ENCODE measurements around the gene APOBEC3G. TPM values are rescaled to one million over a fixed set of nuclear protein-coding genes. Genes with fewer than 3 reads are reported as not detected.
A peak's percentile ranks its signal among the peaks of the same experiment; 100 is the strongest.
"Not testable (repeated sequence)": the region's sequence is repeated elsewhere in the genome, so short reads cannot be mapped to it uniquely, and the experiment has no call there.

APOBEC3G gene
- total RNA-seq, 1 experiment from 2014 or later, result 9.5 TPM

DNA sequence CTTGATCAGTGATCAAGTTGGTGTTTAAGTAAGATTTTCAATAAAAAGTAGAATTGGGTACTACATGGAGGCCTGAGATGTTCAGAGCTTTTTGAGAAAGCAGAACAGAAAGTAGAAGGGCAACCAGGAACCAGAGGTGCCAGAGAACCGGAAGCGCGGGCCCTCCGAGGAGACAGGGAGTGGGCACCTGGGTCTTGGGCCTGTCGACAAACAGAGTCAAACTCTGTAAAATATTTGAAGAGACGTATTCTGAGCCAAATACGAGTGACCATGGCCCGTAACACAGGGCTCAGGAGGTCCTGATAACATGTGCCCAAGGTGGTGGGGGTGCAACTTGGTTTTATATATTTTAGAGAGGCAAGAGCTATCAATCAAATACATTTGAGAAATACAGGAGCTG, 13.2 kb upstream of the APOBEC3G start:
- H2AFZ ChIP-seq; H3K4me3 ChIP-seq; H3K79me2 ChIP-seq (ENCODE audit: low read depth); H3K27me3 ChIP-seq (ENCODE audit: insufficient read depth, low read depth); POLR2A ChIA-PET (ENCODE audit: unreplicated experiment); H3K9me2 ChIP-seq (ENCODE audit: insufficient read depth); H3K9me3 ChIP-seq (ENCODE audit: insufficient read depth, low read depth); BruUV-seq (replicated peaks); DNase-seq; H3K4me2 ChIP-seq; intact Hi-C loops (cut with micrococcal nuclease; ENCODE audit: unreplicated experiment); H3K36me3 ChIP-seq (ENCODE audit: low read depth); H4K20me1 ChIP-seq (ENCODE audit: insufficient read depth): not testable (repeated sequence)
- Histone ChIP-seq H3F3A (ENCODE audit: insufficient read depth, low read depth) (peaks cover 51% of the 10 kb centered on the region), H3K4me1 (replicated peaks; ENCODE audit: insufficient read depth) (peaks cover 68% of the 10 kb centered on the region), H3K27ac (peak overlapping the region; percentile 99)
- CTCF ChIA-PET, result interaction anchor here (0.6 kb wide), 1 partner anchor 15 kb away, joined by 3 read pairs; no protein-coding TSS in a partner anchor

GRCh38 chr22:39066442-39067276, 10.4 kb upstream of the APOBEC3G start:
- BruUV-seq (replicated peaks); H3K79me2 ChIP-seq (ENCODE audit: low read depth); H2AFZ ChIP-seq; H3K9me3 ChIP-seq (ENCODE audit: insufficient read depth, low read depth); H3K9me2 ChIP-seq (ENCODE audit: insufficient read depth); H3K36me3 ChIP-seq (ENCODE audit: low read depth); POLR2A ChIA-PET (ENCODE audit: unreplicated experiment); H3K27me3 ChIP-seq (ENCODE audit: insufficient read depth, low read depth); H4K20me1 ChIP-seq (ENCODE audit: insufficient read depth): not testable (repeated sequence)
- peaks cover 70% of the 10 kb centered on the region for H3F3A ChIP-seq (ENCODE audit: insufficient read depth, low read depth)
- peak overlapping the region; percentile 89 for H3K4me2 ChIP-seq
- peak overlapping the region; percentile 29; the same call in 1 of the 2 replicates for H3K4me3 ChIP-seq
- H3K27ac ChIP-seq, result peak overlapping the region; percentile 99
- TF ChIP-seq, protein P1, sequence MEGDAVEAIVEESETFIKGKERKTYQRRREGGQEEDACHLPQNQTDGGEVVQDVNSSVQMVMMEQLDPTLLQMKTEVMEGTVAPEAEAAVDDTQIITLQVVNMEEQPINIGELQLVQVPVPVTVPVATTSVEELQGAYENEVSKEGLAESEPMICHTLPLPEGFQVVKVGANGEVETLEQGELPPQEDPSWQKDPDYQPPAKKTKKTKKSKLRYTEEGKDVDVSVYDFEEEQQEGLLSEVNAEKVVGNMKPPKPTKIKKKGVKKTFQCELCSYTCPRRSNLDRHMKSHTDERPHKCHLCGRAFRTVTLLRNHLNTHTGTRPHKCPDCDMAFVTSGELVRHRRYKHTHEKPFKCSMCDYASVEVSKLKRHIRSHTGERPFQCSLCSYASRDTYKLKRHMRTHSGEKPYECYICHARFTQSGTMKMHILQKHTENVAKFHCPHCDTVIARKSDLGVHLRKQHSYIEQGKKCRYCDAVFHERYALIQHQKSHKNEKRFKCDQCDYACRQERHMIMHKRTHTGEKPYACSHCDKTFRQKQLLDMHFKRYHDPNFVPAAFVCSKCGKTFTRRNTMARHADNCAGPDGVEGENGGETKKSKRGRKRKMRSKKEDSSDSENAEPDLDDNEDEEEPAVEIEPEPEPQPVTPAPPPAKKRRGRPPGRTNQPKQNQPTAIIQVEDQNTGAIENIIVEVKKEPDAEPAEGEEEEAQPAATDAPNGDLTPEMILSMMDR (conservative IDR thresholded peaks at IDR 0.05), result 0 out of 2 replicates have a peak, but pooled peaks have one; percentile 18
- peaks cover 88% of the 10 kb centered on the region for H3K4me1 ChIP-seq (replicated peaks; ENCODE audit: insufficient read depth)
- CTCF ChIA-PET, result interaction anchor here (0.7 kb wide), 1 partner anchor 48 kb away, joined by 6 read pairs; no protein-coding TSS in a partner anchor
- intact Hi-C loops (cut with micrococcal nuclease; ENCODE audit: unreplicated experiment), result loop anchor here (2.0 to 5.0 kb wide), 3 partner anchors 14 to 46 kb away; no protein-coding TSS in a partner anchor
- DNase-seq, result peak in 1 of 2 experiments; percentile 93

DNA sequence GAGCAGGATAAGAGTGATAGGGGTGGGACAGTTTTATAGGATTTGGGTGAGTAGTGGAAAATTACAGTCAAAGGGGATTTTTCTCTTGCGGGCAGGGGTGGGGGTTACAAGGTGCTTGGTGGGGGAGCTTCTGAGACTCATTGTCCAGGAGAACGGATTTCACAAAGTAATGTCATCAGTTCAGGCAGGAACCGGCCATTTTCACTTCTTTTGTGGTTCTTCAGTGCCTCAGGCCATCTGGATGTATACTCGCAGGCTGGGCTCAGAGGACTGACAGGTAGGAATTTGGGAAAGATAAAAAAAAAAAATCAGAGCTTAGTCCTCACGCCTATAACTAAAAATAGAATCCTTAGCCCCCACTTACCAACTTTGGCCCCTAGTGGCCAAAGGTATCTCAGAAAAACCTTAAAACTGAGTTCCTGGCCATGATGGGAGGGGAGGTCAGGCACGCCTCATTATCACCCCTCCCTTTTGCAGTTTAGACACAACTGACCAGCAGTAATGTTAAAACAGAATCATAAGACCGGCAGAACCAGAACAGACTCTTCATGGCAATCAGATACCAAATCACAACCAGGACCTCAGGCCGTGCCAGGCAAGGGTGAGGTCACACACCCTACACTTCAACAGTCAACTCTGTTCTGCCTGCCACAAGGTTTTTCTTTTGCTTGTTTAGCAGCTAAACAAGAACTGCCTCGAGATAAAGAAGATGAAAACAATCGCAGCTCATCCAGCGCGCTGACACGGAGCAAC, 8.9 kb upstream of the APOBEC3G start:
- TF ChIP-seq EZH2 (IDR thresholded peaks at IDR 0.05; ENCODE audit: low read depth), result no peak
- TF ChIP-seq, protein P1 (conservative IDR thresholded peaks at IDR 0.05), result peak; percentile 65
- POLR2A ChIA-PET (ENCODE audit: unreplicated experiment), result interaction anchor here (0.6 to 0.7 kb wide), 7 partner anchors 15 to 331 kb away, joined by 4 to 40 read pairs (median 6); partner anchors contain the start of gene TAB1
- Histone ChIP-seq H3K36me3 (ENCODE audit: low read depth) (no peaks in the 10 kb centered on the region), H4K20me1 (ENCODE audit: insufficient read depth) (no peaks in the 10 kb centered on the region), H3K9me3 (ENCODE audit: insufficient read depth, low read depth) (no peaks in the 10 kb centered on the region), H3K9me2 (ENCODE audit: insufficient read depth) (no peaks in the 10 kb centered on the region), H3K27me3 (ENCODE audit: insufficient read depth, low read depth) (no peaks in the 10 kb centered on the region), H3F3A (ENCODE audit: insufficient read depth, low read depth) (peaks cover 70% of the 10 kb centered on the region), H3K4me2 (peak overlapping the region; percentile 89), H3K79me2 (ENCODE audit: low read depth) (0 out of 2 replicates have a peak, but pooled peaks cover 5% of the 10 kb centered on the region), H2AFZ (no peak overlapping the region), H3K27ac (peak overlapping the region; percentile 99), H3K4me3 (peak overlapping the region; percentile 29; the same call in 1 of the 2 replicates), H3K4me1 (replicated peaks; ENCODE audit: insufficient read depth) (peaks cover 84% of the 10 kb centered on the region)
- intact Hi-C loops (cut with micrococcal nuclease; ENCODE audit: unreplicated experiment), result loop anchor here (5.0 kb wide), 1 partner anchor 44 kb away; no protein-coding TSS in a partner anchor
- CTCF ChIA-PET, result interaction anchor here (1.5 kb wide), 1 partner anchor 299 kb away, joined by 3 read pairs; no protein-coding TSS in a partner anchor
- DNase-seq, result peak; percentile 55 to 97
- BruUV-seq (replicated peaks), result no TSS peak
